Umbilical cord (tissue), 2 donors: ENCODE results near the gene MRPL52. TPM values are rescaled to one million over a fixed set of nuclear protein-coding genes. Genes with fewer than 3 reads are reported as not detected.
"Not testable (repeated sequence)": the region's sequence is repeated elsewhere in the genome, so short reads cannot be mapped to it uniquely, and the experiment has no call there.

Source experiments
- DNase-seq: peaks from one replicate; pipeline ENCODE4 v3.0.0-alpha.2; 2015; ENCODE audit warnings: low spot score
- total RNA-seq: library from RNA; depleted of rRNA; stranded (reverse); fragments of >200 nt; gene quantifications from one replicate; pipeline ENCODE4 v1.2.3, GENCODE V29; 2014; ENCODE audit warnings: low replicate concordance; ENCODE audit not compliant: insufficient read depth

Gene MRPL52
- total RNA-seq, 1 donor from 2014 or later = 22.4 TPM

DNA sequence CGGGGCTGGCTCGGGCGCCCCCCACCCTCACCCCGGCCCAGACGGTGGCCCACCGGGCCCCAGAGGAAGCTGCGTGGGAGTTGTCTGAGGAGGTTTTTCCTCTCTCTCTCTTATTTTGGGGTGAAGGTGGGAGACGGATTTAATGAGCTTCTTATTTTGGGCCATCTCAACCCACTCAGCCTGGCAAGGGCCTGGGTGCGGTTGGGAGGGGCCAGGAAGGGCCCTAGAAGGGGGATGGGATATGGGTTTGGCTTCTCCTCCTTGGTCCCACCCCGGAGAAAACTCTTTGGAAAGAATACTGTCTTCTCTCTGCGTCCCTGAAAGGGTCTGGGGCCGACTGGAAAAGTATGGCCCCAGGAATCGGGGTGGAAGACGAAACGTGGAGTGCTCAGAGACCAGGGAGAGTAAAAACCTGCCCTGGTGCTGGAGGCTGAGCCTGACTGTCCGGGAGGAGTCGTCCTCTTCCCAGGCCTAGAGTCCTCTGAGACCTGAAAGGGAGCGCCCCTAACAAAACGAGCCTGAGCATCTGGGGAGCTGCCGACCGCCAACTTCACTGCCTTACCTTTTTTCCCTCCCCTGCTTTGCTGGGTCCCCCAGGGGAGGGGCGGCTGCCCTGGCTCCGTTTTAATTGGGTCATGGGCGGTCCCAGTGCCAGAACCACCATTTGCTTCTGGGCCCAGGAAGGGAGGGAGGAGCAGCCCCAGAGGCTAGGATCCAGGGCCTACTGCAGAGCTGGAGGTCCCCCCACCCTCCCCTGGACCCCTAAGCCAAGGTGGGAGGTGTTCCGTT is 8.3 kb downstream of the MRPL52 start:
- DNase-seq = peak; percentile 74

DNA sequence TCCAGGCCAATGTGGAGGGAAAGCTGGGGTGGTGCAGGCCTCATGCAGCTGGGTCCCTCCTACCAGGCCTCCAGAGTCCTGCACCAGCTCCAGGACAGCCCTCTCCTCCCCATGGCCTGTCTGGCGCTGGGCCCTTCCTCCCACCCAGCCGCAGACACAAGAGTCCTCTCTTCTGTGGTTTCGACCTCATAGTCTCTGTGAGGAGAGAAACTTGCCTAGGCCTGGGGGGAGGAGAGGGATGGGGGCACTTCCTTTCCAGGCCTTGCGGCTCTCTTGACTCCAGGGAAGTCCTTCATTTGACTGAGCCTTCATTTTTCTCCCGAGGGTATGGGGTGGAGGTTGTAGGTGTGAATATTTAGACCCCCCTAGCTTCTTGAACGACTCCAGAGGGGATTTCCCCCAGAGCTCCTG is 8.9 kb downstream of the MRPL52 start:
- DNase-seq = peak; percentile 61

DNA sequence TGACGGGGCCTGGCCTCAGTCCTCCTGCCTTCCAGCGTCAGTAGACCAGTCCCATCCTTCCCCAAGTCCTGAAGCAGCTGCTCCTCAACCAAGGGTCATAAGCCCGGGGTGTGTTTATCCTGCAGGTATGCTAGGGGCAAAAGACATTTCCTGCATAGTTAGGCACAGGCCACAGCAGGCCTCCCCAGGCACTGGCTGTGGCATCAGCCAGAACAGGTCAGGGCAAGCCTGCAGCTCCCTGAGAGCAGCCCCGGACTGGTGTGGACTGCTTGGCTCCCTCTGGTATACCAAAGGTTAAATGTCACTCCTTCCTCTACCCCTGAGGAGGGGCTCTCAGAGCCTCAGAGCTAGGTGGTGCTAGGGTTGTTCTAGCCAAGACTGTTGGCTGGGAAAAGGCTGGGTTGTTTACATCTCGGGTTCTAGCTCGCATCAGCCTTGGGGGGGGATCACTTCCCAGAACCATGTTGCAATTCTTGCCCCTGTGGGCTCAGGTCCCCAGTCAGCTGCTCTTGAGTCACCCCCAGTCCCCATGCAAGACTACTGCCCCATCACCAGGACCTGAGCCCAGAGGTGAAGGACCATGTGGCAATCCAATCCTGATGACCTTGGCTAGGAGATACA is 9.6 kb downstream of the MRPL52 start:
- no peak for DNase-seq

DNA sequence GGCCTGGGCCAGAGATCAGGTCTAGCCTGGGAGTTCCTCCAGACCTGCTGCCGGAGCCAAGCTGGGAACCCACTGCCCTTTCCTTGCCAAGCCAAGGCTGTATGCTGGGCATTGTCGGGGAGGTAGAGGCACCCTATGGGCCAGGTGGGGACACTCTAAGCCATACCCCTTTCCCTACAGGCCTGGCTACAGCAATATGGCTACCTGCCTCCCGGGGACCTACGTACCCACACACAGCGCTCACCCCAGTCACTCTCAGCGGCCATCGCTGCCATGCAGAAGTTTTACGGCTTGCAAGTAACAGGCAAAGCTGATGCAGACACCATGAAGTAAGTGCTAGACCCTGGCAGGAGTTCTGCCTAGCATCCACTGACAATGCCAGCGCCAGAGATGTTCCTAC is 11.6 kb downstream of the MRPL52 start:
- DNase-seq = no peak

DNA sequence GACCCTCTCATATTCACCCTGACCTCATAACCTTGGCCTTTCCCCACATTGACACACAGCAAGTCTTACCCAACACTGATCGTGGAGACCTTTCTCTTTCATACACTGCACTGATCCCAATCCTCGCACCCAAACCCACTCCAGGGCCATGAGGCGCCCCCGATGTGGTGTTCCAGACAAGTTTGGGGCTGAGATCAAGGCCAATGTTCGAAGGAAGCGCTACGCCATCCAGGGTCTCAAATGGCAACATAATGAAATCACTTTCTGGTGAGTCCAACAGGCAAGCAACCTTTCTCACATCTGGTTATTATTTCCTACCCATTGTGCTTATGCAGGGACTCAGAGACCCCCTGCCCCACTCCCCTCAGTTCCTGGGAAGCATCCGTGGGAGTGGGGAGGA is 12.1 kb downstream of the MRPL52 start:
- no peak for DNase-seq

DNA sequence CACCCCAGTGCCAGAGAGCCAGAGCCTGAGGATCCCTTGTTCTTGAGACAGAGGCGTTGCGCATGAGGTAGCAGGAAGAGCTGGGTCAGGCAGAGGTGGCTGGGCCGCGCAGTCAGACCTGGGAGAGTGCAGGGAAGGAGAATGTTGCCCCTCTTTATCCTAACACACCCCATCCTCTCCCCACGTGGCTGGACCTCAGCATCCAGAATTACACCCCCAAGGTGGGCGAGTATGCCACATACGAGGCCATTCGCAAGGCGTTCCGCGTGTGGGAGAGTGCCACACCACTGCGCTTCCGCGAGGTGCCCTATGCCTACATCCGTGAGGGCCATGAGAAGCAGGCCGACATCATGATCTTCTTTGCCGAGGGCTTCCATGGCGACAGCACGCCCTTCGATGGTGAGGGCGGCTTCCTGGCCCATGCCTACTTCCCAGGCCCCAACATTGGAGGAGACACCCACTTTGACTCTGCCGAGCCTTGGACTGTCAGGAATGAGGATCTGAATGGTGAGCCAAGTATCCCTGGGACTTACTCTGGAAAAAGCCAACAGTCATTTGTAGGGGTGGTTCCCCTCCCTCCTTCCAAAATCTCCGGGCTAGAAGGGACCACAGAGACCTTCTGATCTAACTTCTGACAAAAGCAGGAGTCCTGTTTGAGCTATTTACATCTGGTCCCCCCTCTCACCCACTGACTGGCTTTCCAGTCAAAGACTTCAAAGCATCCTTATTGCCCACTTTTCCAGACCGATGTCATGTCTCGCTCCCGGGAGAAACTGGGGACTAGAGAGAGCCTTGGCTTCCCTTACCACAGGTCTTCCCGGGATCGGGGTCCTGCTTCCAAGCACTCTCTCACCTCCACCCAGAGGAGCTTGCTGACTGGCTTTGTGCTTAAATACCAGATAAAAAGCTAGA is 12.8 kb downstream of the MRPL52 start:
- DNase-seq = no peak

DNA sequence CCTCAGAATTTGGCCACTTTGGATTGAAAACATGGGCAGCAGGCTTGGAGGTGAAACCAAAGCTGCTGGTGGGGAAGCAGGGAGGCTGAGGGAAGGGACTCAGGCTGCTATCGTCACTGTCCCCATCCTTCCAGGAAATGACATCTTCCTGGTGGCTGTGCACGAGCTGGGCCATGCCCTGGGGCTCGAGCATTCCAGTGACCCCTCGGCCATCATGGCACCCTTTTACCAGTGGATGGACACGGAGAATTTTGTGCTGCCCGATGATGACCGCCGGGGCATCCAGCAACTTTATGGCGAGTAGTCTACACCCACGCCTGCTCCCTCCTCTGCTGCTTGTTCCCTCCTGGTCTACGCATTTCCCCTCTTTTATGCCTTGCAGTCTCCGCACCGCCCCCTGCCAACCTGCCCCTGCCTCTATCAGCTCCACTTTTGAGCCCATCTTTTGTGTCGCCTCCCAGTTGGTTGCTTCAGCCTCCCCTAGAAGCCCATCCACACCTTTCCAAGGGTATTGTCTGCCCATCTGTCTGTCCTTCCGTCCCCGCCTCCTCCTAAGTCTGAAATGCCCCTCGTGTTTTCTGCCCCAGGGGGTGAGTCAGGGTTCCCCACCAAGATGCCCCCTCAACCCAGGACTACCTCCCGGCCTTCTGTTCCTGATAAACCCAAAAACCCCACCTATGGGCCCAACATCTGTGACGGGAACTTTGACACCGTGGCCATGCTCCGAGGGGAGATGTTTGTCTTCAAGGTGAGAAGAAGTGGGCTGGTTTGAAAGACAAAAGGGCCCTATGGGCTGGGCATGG is 13.6 kb downstream of the MRPL52 start:
- no peak for DNase-seq

DNA sequence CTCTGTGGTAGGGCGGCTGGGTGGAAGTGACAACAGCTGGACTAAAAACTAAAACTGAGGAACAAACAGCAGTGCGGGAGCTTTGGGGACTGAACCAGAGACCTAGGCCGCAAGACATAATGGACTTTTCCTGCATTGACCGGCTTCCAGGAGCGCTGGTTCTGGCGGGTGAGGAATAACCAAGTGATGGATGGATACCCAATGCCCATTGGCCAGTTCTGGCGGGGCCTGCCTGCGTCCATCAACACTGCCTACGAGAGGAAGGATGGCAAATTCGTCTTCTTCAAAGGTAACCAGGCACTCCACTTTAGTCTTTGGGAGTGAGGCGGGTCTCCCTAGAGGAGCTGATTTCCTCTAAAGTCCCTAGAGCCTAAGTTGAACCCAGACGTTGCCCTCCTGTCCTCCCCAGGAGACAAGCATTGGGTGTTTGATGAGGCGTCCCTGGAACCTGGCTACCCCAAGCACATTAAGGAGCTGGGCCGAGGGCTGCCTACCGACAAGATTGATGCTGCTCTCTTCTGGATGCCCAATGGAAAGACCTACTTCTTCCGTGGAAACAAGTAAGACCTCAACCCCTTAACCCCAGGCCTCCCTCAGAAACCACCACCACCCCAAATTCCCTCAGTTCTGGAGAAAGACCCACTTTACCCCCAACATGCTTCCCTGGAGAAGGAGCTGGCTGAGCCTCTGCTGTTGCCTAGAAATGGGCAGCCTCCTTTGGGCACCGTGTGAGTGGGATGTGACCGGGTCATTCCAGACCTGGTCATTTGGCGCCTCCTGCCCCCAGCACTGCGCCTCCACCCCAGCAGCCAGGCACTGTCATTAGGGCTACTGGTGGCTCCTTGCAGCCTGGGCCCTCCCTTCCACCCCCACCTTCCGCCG is 14.8 kb downstream of the MRPL52 start:
- no peak for DNase-seq

DNA sequence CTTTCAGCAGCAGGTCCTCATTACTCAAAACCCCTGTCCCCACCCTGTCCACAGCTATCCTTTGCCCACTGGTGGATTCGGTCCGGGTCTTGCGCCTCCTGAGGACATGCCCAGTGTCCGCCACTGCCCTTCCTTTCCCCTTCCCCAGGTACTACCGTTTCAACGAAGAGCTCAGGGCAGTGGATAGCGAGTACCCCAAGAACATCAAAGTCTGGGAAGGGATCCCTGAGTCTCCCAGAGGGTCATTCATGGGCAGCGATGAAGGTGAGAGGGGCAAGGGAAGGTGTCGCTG is 15.4 kb downstream of the MRPL52 start:
- no peak for DNase-seq

DNA sequence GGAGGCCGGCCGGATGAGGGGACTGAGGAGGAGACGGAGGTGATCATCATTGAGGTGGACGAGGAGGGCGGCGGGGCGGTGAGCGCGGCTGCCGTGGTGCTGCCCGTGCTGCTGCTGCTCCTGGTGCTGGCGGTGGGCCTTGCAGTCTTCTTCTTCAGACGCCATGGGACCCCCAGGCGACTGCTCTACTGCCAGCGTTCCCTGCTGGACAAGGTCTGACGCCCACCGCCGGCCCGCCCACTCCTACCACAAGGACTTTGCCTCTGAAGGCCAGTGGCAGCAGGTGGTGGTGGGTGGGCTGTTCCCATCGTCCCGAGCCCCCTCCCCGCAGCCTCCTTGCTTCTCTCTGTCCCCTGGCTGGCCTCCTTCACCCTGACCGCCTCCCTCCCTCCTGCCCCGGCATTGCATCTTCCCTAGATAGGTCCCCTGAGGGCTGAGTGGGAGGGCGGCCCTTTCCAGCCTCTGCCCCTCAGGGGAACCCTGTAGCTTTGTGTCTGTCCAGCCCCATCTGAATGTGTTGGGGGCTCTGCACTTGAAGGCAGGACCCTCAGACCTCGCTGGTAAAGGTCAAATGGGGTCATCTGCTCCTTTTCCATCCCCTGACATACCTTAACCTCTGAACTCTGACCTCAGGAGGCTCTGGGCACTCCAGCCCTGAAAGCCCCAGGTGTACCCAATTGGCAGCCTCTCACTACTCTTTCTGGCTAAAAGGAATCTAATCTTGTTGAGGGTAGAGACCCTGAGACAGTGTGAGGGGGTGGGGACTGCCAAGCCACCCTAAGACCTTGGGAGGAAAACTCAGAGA is 16.3 kb downstream of the MRPL52 start:
- no peak for DNase-seq

DNA sequence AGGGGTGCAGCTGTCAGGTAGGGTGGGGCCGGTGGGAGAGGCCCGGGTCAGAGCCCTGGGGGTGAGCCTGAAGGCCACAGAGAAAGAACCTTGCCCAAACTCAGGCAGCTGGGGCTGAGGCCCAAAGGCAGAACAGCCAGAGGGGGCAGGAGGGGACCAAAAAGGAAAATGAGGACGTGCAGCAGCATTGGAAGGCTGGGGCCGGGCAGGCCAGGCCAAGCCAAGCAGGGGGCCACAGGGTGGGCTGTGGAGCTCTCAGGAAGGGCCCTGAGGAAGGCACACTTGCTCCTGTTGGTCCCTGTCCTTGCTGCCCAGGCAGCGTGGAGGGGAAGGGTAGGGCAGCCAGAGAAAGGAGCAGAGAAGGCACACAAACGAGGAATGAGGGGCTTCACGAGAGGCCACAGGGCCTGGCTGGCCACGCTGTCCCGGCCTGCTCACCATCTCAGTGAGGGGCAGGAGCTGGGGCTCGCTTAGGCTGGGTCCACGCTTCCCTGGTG is 17.2 kb downstream of the MRPL52 start:
- DNase-seq = no peak

DNA sequence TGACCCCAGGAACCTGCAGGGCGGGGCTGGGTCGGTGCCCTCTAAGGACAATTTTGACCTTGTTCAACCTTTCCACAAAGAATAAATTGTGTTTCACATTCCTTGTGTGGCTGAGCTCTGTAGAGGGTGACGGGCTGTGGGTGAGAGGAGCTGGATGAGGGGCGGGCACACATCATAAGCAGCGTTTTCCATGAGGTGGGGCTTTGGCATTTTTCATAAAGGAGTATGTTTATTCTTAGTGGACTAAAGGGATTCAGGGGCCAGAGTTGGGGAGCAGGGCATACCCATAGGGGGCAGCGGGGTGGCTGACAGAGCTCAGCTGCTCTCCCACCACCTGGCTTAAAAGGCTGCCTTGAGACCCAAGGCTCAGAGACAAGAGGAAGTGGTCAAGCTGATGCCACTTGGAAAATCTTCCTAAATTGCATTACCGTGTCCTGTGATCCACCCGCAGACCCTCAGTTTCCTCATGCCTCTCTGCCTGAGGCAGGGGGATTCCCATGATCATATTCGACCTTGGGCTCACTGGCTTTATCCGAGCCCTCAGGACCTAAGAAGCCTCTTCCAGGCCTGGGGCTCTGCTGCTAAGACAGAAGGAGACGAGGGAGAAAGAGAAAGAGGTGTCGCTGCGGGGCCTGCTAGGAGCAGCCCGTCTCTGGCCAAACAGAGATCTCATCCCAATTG is 18.1 kb downstream of the MRPL52 start:
- peak; percentile 45 for DNase-seq

DNA sequence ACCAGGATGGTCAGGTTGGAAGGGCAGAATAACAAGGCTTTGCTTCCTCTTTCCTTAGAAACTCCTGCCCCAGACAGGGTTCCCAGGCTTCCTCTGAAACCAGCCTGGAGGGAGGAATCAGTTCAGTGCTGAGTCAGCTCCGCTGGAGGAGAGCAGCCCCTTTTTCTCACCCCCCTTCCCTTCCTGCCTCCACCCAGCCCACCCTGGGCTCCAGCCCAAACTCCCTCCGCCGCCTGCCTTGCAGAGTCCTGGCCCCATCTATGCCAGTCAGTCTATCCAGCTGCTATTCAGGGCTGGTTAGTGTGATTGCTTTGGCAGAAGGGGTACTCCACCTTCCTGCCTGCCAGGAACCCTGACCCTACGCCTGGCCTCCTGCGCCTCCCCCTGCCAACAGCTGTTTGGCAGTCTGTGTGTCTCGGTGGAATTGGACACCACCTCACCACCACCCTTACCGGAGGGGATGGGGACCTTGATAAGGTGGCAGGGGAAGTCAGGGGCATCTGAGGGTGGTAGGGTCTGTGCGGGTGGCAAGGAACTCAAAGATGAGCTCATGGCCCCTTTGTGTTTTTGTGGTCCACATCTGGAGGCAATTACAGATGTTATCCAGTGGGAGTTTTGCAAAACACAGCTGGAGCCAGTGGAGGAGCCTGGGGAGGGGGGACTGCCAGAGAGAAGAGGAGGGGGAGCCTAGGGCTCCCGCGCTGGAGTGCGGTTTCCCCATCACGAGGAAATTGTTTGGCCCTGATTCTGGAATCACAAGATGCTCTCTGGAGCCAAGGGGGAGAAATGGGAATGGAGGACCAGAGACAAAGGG is 18.9 kb downstream of the MRPL52 start:
- peak; percentile 96 for DNase-seq

DNA sequence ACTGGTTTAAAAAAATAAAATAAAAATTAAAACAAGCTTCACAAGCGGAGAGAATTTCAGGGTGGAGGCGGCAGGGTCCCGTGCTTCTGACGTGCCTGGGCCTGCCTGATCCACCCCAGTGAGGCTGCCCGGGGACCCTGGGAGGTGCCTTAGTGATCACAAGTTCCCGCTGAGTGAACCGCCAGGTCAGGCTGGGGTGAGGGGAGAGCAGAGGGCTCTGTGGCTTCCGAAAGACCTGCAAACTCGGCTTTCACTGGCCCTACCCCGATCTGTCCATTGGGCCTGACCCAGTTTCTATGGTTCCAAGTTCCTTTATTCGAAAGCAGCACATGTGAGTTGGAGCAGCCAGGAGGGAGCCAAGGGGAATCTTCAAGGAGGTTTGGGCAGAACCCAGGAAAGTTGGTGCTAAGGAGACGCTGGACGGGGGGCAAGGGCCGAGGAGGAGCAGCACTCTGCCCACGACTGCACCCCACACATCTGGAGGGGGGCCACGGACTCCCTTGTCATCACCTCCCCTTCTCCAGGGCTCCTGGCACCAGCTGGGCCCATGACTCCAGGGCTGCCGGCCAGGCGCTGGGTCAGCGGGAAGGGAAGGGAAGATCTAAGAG is 19.6 kb downstream of the MRPL52 start:
- DNase-seq = peak; percentile 40

DNA sequence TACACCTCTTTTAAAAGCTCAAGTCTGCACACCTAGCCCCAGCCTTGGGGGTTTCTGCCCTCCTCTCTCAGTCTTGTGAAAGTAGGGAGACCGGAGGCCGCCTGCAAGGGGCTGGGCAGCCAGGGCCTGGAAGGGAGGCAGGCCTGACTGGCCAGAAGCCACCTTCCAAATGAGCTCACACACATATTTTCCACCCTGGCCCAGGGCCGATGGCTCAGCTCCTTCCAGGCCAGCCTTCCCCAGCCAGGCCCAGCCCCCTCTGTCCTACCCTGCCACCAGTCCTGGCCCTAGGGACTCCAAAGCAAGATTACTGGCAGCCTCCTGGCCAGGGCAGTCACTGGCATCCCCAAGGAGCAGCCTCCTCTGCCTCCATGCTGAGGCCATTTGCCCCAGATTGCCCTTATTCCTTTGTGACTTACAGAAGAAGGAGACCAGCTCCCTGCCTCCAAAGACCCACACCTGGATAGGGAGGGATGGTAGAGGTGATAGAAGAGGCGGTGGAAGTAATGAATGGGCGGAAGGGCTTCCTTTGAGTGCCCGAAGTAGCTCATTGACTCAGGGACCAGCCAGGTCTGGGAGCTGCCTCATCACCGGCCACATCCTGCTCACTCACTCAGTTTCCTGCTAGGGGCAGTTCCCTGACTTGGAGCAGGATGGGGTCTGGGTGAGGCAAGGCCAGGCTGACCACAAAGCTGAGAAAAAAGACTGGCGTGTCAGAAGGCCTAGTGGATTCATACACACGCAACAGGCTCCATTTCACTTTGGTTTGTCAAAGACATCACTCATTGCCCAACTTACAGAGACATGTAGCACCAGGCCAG is 21.5 kb downstream of the MRPL52 start:
- peak; percentile 87 for DNase-seq

DNA sequence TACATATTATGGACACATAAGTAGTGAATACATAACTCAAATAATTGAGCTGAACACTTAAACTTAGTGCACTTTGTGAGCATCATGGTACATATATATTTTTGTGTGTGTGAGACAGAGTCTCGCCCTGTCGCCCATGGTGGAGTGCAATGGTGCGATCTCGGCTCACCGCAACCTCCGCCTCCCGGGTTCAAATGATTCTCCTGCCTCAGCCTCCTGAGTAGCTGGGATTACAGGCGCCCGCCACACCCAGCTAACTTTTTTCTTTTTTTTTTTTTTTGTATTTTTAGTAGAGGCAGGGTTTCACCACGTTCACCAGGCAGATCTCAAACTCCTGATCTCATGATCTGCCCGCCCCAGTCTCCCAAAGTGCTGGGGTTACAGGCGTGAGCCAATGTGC is 22.5 kb downstream of the MRPL52 start:
- DNase-seq = not testable (repeated sequence)

DNA sequence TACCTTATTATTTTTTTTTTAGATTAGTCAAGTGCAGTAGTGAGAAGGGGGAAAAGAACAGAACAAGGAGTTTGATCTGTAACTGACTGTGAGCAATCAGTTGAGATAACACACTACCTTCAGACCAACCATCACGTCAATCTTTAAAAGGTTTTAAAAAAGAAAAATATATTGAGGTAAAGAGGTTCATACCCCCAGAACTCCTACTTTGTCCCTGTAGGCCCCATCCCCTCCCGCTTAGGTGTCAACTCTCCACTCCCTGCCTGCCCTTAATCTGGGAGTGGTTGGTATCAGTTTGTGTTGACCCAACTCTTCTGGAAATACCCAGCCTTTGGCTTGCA is 22.9 kb downstream of the MRPL52 start:
- DNase-seq = no peak
